SKM-1 (cell line): ENCODE data around the gene NKX1-1.
"Not testable (repeated sequence)": the region's sequence is repeated elsewhere in the genome, so short reads cannot be mapped to it uniquely, and the experiment has no call there.

Experiments used
- DNase-seq: peaks from one replicate; lab custom pipeline; 2025; ENCODE audit not compliant: unreplicated experiment; lab: John Stamatoyannopoulos, UW

NKX1-1 gene

DNA sequence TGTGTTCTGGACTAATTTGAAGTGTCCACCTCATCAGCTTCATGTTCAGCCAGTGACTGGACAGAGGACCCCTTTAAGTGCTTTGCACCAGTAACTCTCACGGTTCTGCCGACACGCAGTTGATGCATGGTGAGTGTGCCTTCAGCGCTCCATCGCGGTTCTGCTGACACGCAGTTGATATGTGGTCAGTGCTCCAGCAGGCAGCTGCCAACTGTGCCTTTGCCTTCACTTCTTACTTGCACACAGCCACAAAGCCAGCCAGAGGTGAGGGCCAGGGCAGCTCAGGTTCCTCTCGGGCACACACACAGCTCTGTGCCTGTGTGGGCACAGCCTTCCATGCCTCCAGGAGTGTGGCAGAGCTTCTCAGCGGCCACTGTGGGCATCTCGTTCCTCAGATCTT lies 12.4 kb downstream of the NKX1-1 start:
- DNase-seq = no peak

DNA sequence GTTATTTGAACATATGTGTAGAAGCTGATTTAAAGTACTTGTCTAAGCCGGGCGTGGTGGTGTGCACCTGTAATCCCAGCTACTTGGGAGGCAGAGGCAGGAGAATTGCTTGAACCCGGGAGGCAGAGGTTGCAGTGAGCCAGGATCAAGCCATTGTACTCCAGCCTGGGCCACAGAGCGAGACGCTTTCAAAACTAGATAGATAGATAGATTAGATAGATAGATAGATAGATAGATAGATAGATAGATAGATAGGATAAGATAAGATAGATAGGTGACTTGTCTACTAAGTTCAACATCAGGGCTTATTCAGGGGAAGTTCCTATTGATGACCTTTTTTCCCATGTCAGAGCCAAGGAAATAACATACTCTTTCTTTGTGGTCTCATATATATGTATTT lies 12.9 kb downstream of the NKX1-1 start:
- not testable (repeated sequence) for DNase-seq

DNA sequence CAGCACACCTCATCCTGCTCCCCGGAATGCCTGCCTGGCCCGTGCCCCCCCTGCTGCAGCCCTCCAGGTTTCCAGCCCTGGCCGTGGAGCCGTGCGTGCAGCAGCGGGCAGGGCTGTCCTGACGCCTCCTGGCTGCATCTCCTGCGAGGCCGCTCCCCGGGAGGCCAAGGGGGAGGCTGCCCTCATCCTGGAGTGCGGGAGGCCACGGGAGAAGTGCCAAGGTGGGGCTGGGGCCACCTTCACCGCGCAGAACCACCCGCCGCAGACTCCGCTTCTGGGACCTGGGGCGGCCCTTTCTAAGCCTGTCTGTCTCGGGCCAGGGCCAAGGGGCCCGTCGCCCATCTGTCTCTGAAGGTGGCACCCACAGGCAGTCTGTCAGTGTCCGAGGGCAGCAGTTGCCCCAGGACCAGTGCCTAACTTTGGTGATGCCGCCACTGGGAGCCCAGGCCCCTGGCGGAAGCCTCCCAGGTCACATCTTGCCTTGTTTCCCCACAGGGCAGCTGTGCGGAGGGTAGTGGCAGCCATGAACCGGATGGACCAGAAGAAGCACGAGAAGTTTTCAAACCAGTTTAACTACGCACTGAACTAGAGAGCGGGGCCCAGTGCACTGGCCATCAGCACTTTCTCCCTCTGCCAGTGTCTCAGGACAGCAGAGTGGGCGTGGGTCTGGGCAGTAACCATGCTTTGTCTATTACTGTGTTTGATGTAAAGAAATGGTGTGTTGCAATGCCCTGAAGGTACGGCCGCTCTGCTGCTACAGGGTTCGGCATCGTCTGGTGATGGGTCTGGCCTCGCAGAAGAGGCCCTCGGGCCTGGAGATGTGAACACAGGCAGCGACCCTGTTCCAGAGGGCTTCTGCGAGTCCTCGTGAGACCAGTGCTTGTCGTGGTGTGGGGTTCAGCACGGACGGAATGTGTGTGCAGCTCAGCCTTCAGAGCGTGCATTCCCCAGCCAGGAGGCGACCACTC lies 20.6 kb downstream of the NKX1-1 start:
- no peak for DNase-seq

DNA sequence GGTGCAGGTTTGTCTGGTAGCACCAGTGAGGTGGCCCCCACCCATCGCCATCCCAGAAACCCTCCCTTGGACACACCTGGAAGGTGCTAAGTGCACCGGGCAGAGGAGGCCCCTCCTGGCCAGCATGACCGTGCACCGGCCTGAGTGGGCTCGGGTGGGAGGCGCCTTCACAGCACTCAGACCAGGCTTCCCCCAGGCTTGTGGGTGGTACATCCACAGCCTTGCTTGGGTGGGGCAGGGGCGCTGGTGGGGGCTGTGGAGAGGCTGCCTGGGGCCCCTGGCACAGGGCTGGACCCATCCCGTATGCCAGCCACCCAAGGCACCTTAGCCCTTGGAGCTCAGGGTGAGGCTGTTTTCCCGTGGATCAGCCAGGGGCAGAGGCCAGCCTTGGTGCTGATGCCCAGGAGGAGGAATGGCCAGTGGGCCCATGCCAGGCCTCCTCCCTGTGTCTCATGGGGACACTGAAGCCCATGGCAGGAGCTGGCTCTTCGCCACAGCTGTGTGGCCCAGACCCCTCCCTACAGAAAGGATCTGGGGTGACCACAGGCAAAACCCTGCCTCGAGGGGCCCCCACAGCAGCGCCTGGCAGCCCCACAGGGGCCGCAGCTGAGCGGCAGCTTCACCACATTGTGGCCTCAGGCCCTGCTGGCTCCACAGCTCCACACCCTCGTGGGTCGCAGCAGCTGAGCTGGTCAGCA lies 21.4 kb downstream of the NKX1-1 start:
- no peak for DNase-seq

DNA sequence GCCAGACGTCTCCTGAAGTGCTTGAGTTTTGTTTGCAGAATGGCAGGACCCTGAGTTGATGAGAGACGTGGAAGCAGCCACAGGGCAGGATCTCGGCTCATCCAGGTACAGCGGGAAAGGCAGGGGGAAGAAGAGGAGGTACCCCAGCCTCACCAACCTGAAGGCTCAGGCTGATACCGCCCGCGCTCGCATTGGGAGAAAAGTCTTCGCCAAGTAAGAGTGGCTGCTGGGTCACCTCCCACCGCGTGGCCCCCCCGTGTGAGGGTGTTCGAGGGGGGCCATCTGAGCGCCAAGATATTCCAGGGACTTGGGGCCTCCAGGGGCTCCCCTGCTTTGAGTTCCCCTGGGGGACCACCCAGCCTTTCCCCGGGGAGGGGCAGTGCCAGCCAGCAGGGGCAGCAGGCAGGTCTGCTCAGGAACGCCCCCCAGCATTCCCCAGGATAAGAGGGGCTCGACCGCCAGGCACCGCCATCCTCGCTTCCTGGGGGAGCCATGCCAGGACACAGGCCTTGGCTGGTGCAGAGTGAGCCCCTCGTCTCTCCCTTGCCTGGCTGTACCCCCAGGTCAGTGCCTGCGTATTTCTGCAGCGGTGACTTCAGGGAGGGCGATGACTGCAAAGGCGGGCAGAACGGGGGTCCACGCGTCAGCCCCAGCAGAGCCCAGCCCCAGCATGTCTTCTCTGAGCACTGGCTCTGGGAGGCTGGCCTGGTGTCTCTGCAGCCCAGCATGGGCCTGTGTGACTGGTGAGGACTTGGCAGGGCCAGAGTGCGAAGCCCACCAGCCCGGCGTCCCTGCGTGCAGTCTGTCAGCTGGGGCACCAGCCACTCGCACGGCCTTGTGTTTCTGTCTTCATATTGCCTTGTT lies 22.3 kb downstream of the NKX1-1 start:
- no peak for DNase-seq

DNA sequence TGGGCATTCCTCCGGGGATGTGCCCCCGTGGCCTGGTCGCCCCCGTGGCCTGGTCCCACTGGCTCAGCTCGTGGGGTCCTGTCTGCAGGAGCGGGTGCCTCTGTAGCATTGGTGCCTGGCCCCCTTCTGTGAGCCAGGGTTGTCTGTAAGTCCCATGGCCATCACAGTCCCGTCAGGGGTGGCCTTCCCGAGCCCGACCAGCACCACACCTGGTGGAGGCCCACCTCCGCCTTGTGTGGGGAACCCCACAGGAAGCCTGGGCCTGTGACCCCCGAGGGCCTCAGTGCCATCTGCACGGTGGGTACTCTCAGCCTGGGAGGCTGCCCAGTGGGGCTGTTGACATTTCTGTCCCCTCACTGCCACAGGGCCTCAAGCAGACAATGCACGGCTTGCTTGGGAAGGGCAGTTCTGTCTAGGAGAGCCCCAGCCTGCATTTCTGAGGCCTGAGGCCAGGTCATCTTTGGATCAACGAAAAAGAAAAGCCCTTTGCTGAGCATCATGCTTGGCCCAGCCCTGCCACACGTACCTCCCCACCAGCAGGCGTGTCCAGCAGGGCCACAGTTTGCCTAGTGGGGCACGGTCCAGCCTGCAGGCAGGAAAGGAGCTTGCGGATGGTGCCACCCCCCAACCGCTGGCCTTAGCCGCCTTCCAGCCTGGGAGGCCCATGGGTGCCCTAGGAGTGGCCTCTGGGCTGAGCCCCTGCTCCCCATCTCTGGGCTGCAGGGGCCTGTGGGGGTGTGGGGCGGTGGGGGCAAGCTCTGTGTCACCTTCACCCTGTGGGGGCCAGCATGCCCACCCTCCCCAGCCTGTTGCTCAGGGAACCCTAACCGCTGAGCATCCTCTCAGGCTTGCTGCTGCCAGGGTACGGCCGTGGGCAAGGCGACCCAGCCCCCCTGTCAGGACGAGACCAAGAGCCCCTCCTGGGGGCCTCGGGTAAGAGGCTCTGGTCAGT lies 23.2 kb downstream of the NKX1-1 start:
- DNase-seq = no peak

DNA sequence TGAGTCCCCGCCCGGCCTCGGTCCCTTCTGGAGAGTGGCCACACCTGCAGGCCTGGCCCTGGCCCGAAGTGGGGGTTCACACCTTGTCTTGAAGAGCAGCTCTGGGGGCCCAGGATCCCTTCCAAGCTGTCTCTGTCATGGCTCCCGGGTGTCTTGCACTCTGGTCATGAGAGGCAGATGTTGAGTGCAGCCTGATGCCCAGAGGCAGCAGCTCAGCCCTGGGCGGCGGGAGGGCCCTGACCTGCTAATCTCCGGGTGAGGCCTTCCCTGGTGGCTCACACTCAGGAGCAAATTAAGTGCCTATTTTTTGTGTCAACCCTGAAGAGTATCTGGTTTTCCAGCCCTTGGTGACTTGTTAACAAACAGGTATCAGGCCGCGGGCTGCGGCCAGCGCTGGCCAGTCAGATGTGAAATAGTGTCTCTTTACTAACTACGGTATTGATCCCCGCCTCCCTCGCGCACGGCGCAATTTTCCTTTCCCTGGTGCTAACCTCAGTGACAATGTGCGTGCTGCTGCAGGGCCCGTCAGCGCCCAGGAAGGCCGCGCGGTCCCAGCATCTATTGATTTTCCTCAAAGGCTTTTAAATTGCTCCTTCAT lies 24.2 kb downstream of the NKX1-1 start:
- DNase-seq = no peak

DNA sequence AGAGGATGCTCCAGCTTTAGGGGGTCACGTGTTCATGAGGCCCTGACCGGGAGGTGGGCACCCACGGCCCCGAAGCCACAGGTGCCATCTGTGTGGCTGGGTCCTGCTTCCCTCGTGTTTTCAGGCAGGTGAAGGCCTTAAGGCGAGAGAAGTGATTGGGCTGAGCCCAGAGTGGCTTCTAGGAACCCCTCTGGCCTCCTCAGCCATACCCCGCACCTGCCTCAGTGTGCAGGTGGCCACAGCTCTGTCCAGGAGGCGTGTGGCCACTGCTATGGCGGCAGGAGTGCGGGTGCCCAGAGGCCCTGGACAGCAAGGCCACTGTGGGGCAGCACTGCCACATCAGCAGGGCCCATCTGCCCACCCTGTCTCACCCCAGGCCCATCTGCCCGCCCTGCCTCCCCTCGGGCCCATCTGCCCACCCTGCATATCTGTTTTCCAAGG lies 25.0 kb downstream of the NKX1-1 start:
- no peak for DNase-seq

DNA sequence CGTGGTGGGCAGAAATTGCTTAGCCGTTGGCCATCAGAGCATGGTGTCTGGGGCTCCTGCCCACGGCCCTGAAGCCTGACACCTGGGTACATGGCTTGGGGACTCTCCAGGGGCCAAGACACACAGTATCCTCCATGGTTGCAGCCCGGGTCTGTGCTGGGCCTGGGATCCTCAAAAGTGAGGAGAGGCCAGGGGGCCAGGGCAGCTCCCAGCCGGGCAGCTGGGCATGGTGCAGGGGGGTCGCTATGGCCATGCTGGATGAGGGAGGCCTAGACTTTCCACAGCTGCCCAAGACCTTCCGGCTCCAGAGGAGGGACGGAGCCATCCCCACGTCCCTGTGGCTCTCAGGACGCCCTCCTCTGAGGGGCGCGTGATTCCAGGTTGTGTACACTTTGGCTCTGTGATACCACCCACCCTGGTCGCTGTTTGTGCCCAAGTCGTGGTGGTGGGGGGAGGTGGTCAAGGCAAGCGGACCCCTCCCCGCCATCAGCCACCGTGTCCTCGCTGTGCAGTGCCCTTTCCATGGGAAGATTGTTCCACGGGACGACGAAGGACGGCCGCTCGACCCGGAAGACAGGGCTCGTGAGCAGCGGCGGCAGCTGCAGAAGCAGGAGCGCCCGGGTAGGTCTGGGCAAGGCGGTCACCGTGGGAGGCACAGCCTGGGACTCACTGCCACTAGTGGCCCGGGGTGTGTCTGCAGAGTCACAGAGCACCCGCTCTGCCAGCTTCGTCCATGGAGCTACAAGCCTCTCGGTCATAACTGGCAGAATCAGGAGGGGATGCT lies 25.7 kb downstream of the NKX1-1 start:
- DNase-seq = no peak

DNA sequence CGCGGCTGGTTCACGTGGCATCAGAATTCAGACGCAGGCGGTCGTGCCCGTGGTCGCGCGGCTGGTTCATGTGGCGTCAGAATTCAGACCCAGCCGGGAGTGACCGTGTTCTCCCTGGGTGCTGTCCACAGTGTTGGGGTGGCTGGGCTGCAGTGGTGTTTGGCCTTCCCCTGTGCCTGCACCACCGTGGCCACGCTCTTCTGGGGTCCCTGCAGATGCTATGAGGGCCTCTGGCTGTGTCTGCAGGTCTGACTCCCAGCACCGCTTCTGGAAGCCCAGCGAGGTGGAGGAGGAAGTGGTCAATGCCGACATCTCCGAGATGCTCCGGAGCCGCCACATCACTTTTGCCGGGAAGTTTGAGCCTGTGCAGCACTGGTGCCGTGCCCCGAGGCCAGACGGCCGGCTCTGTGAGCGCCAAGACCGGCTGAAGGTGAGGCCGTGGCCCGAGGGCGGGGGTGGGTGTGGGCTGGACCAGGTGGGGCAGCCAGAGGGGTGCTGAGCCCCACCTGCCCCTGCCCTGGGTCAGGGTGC lies 26.4 kb downstream of the NKX1-1 start:
- no peak for DNase-seq

DNA sequence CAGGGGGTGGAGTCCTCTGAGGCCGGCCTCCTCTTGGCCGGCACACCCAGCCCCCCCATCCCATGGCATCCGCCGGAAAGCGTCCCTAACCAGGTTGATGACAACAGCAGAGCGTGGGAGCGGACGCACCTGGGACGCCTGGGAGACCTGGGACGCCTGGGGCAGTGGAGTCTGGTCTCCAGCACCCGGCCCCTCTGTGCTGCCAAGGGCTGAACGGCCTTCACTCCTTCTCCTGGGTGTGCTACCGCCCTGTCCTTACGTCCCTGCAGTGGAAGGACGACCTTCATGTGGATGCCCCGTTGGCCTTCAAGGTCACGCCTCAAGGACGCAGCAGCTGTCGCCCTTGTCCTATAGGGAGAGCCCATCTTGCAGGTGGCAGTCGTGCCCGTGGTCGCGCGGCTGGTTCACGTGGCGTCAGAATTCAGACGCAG lies 26.9 kb downstream of the NKX1-1 start:
- no peak for DNase-seq

DNA sequence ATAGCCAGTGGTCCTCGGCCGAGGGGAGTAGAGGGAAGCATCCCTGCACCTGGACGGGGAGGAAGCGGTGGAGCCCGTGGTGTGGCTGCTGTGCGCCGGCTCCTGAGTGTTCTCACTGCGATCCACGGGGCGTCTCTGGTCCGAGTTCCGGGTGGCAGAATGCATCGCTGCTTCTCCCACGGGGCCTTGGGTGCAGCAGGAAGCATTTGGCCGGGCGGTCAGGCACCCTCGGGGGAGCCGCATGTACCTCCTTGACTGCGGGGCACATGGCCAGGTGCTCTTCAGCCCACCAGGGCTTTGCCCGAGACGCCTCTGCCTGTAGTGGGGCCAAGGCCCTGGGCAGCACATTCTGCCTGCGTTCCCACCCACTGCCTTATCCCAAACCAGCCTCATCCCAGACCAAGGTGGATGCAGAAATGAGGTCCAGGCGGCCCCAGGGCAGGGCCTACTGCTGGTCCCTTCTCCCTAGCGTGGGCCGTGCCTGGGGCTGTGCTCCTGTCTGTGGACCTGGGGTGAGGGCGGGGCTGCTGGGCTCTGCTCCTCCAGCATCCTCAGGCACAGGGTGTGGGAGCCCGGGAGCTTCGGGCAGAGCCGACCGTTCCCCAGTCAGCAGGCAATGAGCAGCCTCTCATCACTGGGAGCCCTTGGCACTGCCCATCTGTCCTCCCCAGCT lies 27.5 kb downstream of the NKX1-1 start:
- DNase-seq = no peak

DNA sequence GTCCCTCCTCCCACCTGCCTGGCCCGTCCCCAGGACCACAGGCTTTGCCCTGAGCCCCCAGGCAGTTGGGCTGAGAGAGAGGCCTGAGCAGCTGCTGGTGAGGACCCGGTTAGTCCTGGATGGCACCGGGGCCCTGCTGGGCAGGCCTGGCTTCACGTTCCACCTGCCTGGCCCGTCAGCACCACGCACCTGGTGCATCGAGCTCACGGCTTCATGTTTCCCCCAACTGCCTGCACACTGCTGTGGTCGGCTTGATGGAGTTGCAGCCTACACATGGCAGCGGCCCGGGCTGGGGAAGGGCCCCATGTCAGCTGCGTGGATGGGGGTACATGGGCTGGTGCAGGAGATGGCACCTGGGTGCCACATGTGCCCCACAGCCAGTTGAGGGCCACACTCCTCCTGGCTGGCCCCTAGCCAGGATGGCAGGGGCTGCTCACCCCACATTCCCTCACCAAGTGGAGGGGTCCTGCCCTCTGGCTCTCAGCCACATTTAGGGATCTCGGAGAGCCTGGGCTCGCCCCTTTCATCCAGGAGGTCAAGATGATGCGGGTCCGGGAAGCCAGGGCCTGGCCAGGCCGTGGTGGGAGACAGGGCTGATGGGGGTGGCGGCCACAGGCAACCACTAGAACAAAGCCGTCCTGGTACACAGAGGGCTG lies 28.5 kb downstream of the NKX1-1 start:
- DNase-seq = no peak

DNA sequence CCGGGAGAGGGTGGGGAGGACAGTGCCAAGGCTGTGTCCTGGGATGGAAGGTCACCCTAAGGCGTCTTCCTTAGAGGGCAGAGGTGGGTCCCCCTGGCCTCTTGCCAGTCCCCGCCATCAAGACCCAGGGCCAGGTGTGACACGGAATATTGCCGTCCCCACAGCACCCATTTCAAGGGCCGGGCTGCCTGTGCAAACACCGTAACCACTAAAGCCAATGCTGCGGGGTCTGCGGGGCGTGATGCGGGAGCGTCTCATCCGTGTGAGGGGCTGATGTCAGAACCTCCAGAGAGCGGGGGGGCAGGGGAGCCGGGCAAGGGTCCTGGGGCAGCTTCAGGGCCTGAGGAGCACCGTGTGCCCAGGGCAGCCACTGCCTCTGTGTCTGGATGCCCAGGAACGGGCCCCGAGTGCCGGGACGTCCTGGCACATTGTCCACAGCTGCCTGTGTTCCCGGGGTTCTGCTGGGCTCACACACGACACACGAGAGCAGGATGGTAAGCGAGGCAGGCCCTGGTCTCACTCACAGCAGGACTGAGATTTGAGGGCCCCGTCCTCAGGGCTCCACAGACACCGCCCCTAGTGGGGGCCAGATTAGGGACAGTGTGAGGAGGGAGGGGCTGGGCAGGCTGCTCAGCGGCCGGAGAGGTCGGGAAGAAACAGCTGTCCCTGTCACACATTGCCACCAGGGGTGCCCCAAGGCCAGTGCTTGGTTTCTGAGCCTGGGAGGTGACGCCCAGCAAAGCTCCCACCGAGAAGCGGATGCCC lies 29.2 kb downstream of the NKX1-1 start:
- no peak for DNase-seq

DNA sequence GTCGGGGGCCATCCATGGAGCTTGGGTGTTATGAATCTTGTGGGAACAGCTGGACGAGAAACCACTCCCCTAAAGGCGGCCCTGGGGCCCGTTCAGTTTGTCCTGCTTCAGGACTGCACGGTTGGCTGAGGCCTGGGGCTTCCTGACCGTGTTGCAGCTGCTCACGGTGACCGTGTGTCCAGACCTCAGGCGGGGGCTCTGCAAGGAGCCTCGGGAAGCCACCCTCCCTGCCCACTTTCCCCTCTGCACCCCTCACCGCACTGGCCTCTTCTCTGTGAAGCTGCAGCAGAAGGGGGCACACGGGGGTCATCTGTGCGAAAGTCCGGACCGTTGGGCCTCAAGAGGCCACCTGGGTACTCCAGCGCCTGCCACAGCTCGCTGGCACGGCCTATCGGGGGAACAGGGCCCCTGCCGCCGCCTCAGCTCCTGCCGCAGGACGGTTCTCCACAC lies 29.8 kb downstream of the NKX1-1 start:
- DNase-seq = no peak

DNA sequence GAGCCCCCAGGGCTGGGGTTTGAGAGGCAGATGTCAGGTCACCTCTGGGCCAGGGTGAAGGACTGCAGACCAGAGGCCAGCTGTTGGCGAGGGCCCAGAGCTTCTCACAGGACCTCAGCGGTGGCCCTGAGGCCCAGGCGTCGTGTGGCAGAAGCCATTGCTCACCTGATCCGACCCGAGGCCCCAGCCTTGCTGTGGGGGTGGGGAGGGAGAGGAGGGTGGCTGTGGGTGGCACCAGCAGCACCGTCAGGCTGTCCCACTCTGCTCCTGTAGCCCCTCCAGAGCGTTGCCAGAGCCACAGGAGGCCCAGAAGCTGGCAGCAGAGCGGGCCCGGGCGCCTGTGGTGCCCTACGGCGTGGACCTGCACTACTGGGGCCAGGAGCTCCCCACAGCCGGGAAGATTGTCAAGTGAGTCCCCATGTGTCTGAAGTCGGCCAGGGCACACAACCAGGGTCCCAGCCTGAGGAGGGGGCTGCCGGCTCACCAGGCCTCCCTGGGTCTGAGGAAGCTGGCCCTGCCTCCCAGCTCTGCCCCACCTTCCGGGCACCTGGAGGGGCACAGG lies 30.4 kb downstream of the NKX1-1 start:
- DNase-seq = no peak
